SK-N-SH treated with all-trans-retinoic acid at 6 μM for 48 hours (cell line): ENCODE results near the gene TLCD3A.

Experiments used
- ATAC-seq: fragments of 200-7000 bp; cut with Tn5 transposase; 3 replicates; pipeline ENCODE4 v1.9.1; 2020; ENCODE audit warnings: mild to moderate bottlenecking, moderate library complexity
- ARNTL ChIP-seq: fragments of 450-650 bp; formaldehyde crosslinking; IDR thresholded peaks from 2 replicates; pipeline ENCODE4 v1.5.0; 2020; ENCODE audit warnings: low read depth, mild to moderate bottlenecking, moderate library complexity, borderline replicate concordance
- BACH2 ChIP-seq: fragments of 250-450 bp; sonication (Bioruptor Pico); IDR thresholded peaks from 2 replicates; pipeline ENCODE4 v1.9.0; 2021; ENCODE audit warnings: mild to moderate bottlenecking, borderline replicate concordance
- CREB5 ChIP-seq: fragments of 250-450 bp; sonication (Bioruptor Pico); IDR thresholded peaks from 2 replicates; pipeline ENCODE4 v1.5.1; 2020; ENCODE audit warnings: low read depth, mild to moderate bottlenecking, moderate library complexity
- CSDC2 ChIP-seq: fragments of 250-450 bp; sonication (Bioruptor Pico); IDR thresholded peaks from 2 replicates; pipeline ENCODE4 v1.5.0; 2020; ENCODE audit warnings: mild to moderate bottlenecking, moderate library complexity
- CSRNP3 ChIP-seq: fragments of 250-450 bp; sonication (Bioruptor Pico); IDR thresholded peaks from 2 replicates; pipeline ENCODE4 v1.5.1; 2021; ENCODE audit warnings: mild to moderate bottlenecking, moderate library complexity
- ESRRG ChIP-seq: fragments of 250-450 bp; sonication (Bioruptor Pico); IDR thresholded peaks from 2 replicates; pipeline ENCODE4 v1.6.1; 2021; ENCODE audit warnings: mild to moderate bottlenecking
- GLIS3 ChIP-seq: fragments of 250-450 bp; sonication (Bioruptor Pico); IDR thresholded peaks from 2 replicates; pipeline ENCODE4 v1.5.0; 2020; ENCODE audit warnings: mild to moderate bottlenecking, moderate library complexity
- ISL1 ChIP-seq: fragments of 250-450 bp; sonication (Bioruptor Pico); IDR thresholded peaks from 2 replicates; pipeline ENCODE4 v2.1.2; 2022; ENCODE audit warnings: mild to moderate bottlenecking, moderate library complexity
- OSR1 ChIP-seq: fragments of 250-450 bp; sonication (Bioruptor Pico); IDR thresholded peaks from 2 replicates; pipeline ENCODE4 v1.8.0; 2022; ENCODE audit warnings: moderate library complexity, mild to moderate bottlenecking, inconsistent platforms
- PATZ1 ChIP-seq: fragments of 250-450 bp; sonication (Bioruptor Pico); IDR thresholded peaks from 2 replicates; pipeline ENCODE4 v1.8.0; 2020; ENCODE audit warnings: mild to moderate bottlenecking, moderate library complexity, borderline replicate concordance
- POU6F1 ChIP-seq: fragments of 250-450 bp; sonication (Bioruptor Pico); IDR thresholded peaks from 2 replicates; pipeline ENCODE4 v1.8.0; 2021; ENCODE audit warnings: low read depth, mild to moderate bottlenecking, moderate library complexity, borderline replicate concordance
- PPARA ChIP-seq: fragments of 250-450 bp; sonication (Bioruptor Pico); IDR thresholded peaks from 2 replicates; pipeline ENCODE4 v1.5.0; 2020; ENCODE audit warnings: mild to moderate bottlenecking, borderline replicate concordance
- RARB ChIP-seq: fragments of 250-450 bp; sonication (Bioruptor Pico); IDR thresholded peaks from 2 replicates; pipeline ENCODE4 v1.8.0; 2021; ENCODE audit warnings: mild to moderate bottlenecking, moderate library complexity
- SNAI2 ChIP-seq: fragments of 250-450 bp; sonication (Bioruptor Pico); IDR thresholded peaks from 2 replicates; pipeline ENCODE4 v1.5.0; 2020; ENCODE audit warnings: mild to moderate bottlenecking, moderate library complexity
- TCF4 ChIP-seq: fragments of 250-450 bp; sonication (Bioruptor Pico); IDR thresholded peaks from 2 replicates; pipeline ENCODE4 v1.8.0; 2021; ENCODE audit warnings: mild to moderate bottlenecking, moderate library complexity, borderline replicate concordance
- TOX ChIP-seq: fragments of 250-450 bp; sonication (Bioruptor Pico); IDR thresholded peaks from 2 replicates; pipeline ENCODE4 v1.8.0; 2021; ENCODE audit warnings: mild to moderate bottlenecking, moderate library complexity, borderline replicate concordance
- TSHZ2 ChIP-seq: fragments of 250-450 bp; sonication (Bioruptor Pico); IDR thresholded peaks from 2 replicates; pipeline ENCODE4 v1.5.0; 2020; ENCODE audit warnings: mild to moderate bottlenecking, moderate library complexity
- ZC3H10 ChIP-seq: fragments of 250-450 bp; sonication (Bioruptor Pico); IDR thresholded peaks from 2 replicates; pipeline ENCODE4 v1.5.1; 2021; ENCODE audit warnings: mild to moderate bottlenecking, moderate library complexity
- ZFP3 ChIP-seq: fragments of 250-450 bp; sonication (Bioruptor Pico); IDR thresholded peaks from 2 replicates; pipeline ENCODE4 v1.5.0; 2020; ENCODE audit warnings: mild to moderate bottlenecking, moderate library complexity
- ZFP30 ChIP-seq: fragments of 450-650 bp; formaldehyde crosslinking; IDR thresholded peaks from 2 replicates; pipeline ENCODE4 v1.5.0; 2022; ENCODE audit warnings: mild to moderate bottlenecking, moderate library complexity
- ZNF565 ChIP-seq: fragments of 450-650 bp; formaldehyde crosslinking; conservative IDR thresholded peaks from 2 replicates; pipeline ENCODE4 v1.5.0; 2020; ENCODE audit warnings: low read depth, mild to moderate bottlenecking, moderate library complexity
- ZNF70 ChIP-seq: fragments of 450-650 bp; formaldehyde crosslinking; IDR thresholded peaks from 2 replicates; pipeline ENCODE4 v1.5.0; 2020; ENCODE audit warnings: mild to moderate bottlenecking, moderate library complexity
- ZNF8 ChIP-seq: fragments of 450-650 bp; formaldehyde crosslinking; IDR thresholded peaks from 2 replicates; pipeline ENCODE4 v1.5.0; 2020; ENCODE audit warnings: mild to moderate bottlenecking, moderate library complexity

The TLCD3A gene

GRCh38 chr17:720706-721539, 11.5 kb upstream of the TLCD3A start:
- TF ChIP-seq ARNTL (CRISPR knock-in tag) (no peak), OSR1 (CRISPR knock-in tag) (no peak), CREB5 (CRISPR knock-in tag) (no peak), ISL1 (CRISPR knock-in tag) (no peak), CSDC2 (CRISPR knock-in tag) (no peak), SNAI2 (no peak), POU6F1 (CRISPR knock-in tag) (no peak), BACH2 (CRISPR knock-in tag) (no peak), ZNF8 (CRISPR knock-in tag) (no peak), GLIS3 (CRISPR knock-in tag) (no peak), PATZ1 (CRISPR knock-in tag) (no peak), RARB (CRISPR knock-in tag) (no peak), ZC3H10 (CRISPR knock-in tag) (no peak), ESRRG (no peak), ZNF565 (CRISPR knock-in tag) (no peak), ZNF70 (CRISPR knock-in tag) (no peak), PPARA (CRISPR knock-in tag) (no peak)

GRCh38 chr17:721540-721937, 10.9 kb upstream of the TLCD3A start:
- no peak for ATAC-seq
- TF ChIP-seq ISL1 (CRISPR knock-in tag) (no peak), OSR1 (CRISPR knock-in tag) (no peak), PATZ1 (CRISPR knock-in tag) (no peak), ZC3H10 (CRISPR knock-in tag) (no peak), BACH2 (CRISPR knock-in tag) (no peak), ZFP30 (CRISPR knock-in tag) (no peak), ZNF565 (CRISPR knock-in tag) (no peak), CSDC2 (CRISPR knock-in tag) (no peak), ARNTL (CRISPR knock-in tag) (no peak), TOX (CRISPR knock-in tag) (no peak), GLIS3 (CRISPR knock-in tag) (no peak), ZNF70 (CRISPR knock-in tag) (no peak), ESRRG (no peak), TSHZ2 (CRISPR knock-in tag) (no peak), SNAI2 (no peak), ZNF8 (CRISPR knock-in tag) (no peak), PPARA (CRISPR knock-in tag) (no peak), CSRNP3 (no peak), ZFP3 (CRISPR knock-in tag) (no peak), TCF4 (CRISPR knock-in tag) (no peak)

More at GRCh38 chr17:720706-721539, 11.5 kb upstream of the TLCD3A start:
- ATAC-seq, result no peak
